ENCODE data around the gene CRK.

CRK gene

GRCh38 chr17:1486802-1487695 is 31.0 kb upstream of the CRK start:
- DNase-seq (ENCODE audit: low read depth in 2 of 2), result peak; percentile 65 to 74

- DNase-seq (ENCODE audit: low read depth in 2 of 2), result peak; percentile 47 to 54
Observed at GRCh38 chr17:1485423-1486376, 29.7 kb upstream of the CRK start.

GRCh38 chr17:1484676-1485422 is 28.8 kb upstream of the CRK start:
- DNase-seq (ENCODE audit: low read depth in 2 of 2), result peak in 1 of 2 donors; percentile 44

- DNase-seq (ENCODE audit: low read depth in 2 of 2), result no peak
Observed at GRCh38 chr17:1484060-1484535, 28.1 kb upstream of the CRK start.

GRCh38 chr17:1482680-1483079 is 26.6 kb upstream of the CRK start:
- DNase-seq (ENCODE audit: low read depth in 2 of 2), result no peak

GRCh38 chr17:1481736-1482135 is 25.7 kb upstream of the CRK start:
- no peak for DNase-seq (ENCODE audit: low read depth in 2 of 2)

- DNase-seq (ENCODE audit: low read depth in 2 of 2), result no peak
Observed at GRCh38 chr17:1480747-1481465, 24.9 kb upstream of the CRK start.

GRCh38 chr17:1478418-1478817 is 22.4 kb upstream of the CRK start:
- no peak for DNase-seq (ENCODE audit: low read depth in 2 of 2)

- DNase-seq (ENCODE audit: low read depth in 2 of 2), result no peak
Observed at GRCh38 chr17:1475321-1475854, 19.4 kb upstream of the CRK start.

- no peak for DNase-seq (ENCODE audit: low read depth in 2 of 2)
Observed at GRCh38 chr17:1474402-1475189, 18.6 kb upstream of the CRK start.

- no peak for DNase-seq (ENCODE audit: low read depth in 2 of 2)
Observed at GRCh38 chr17:1473841-1474240, 17.8 kb upstream of the CRK start.

- no peak for DNase-seq (ENCODE audit: low read depth in 2 of 2)
Observed at GRCh38 chr17:1473170-1473569, 17.1 kb upstream of the CRK start.

- no peak for DNase-seq (ENCODE audit: low read depth in 2 of 2)
Observed at GRCh38 chr17:1471911-1472821, 16.1 kb upstream of the CRK start.

GRCh38 chr17:1471490-1471889 is 15.5 kb upstream of the CRK start:
- no peak for DNase-seq (ENCODE audit: low read depth in 2 of 2)

GRCh38 chr17:1470755-1471462 is 14.9 kb upstream of the CRK start:
- no peak for DNase-seq (ENCODE audit: low read depth in 2 of 2)

- DNase-seq (ENCODE audit: low read depth in 2 of 2), result no peak
Observed at GRCh38 chr17:1470071-1470754, 14.2 kb upstream of the CRK start.

GRCh38 chr17:1469231-1469852 is 13.3 kb upstream of the CRK start:
- DNase-seq (ENCODE audit: low read depth in 2 of 2), result no peak

Data from activated CD8-positive, alpha-beta memory T cell treated with anti-CD3 and anti-CD28 coated beads for 4 hours (primary cell).